ENCODE measurements around the gene HS3ST6. TPM values are rescaled to one million over a fixed set of nuclear protein-coding genes. Genes with fewer than 3 reads are reported as not detected.

Gene HS3ST6
- total and polyA plus RNA-seq, 9 of the 15 experiments (the other 6 are each of a cell fraction or from before 2014, with no cell fraction given) = not detected

DNA sequence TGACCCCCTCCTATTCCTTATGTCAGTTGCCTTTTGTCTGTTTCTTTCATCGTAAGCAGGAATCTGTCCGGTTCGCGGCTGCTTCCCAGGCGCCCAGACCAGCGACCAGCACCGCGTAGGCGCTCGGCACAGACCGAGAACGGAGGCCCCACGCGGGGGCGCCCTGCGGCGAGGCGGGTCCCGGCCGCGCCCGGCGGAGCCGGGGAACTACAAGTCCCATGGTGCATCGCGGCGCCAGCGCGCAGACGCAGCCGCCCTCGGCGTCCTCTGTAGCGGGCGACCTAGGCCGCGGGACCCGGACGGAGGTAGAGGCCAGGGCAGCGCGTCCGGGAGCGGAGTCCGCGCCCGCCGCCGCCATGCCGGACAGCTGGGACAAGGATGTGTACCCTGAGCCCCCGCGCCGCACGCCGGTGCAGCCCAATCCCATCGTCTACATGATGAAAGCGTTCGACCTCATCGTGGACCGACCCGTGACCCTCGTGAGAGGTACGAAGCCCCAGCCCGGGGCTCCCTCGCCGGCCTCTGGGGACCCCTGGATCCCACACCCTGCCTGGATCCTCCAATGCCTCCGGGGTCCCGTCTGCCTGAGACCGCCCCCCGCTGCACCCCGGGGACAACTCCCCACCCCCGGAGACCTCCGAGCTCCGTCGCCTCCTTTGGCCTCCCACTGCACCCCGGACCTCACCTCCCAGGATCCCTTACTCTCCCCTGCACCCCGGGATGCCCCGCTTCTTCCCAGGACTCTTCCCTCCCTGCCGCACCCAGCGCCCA lies 41.2 kb upstream of the HS3ST6 start, which contains the start of gene NDUFB10 (continued):
- TF ChIP-seq, protein P1, sequence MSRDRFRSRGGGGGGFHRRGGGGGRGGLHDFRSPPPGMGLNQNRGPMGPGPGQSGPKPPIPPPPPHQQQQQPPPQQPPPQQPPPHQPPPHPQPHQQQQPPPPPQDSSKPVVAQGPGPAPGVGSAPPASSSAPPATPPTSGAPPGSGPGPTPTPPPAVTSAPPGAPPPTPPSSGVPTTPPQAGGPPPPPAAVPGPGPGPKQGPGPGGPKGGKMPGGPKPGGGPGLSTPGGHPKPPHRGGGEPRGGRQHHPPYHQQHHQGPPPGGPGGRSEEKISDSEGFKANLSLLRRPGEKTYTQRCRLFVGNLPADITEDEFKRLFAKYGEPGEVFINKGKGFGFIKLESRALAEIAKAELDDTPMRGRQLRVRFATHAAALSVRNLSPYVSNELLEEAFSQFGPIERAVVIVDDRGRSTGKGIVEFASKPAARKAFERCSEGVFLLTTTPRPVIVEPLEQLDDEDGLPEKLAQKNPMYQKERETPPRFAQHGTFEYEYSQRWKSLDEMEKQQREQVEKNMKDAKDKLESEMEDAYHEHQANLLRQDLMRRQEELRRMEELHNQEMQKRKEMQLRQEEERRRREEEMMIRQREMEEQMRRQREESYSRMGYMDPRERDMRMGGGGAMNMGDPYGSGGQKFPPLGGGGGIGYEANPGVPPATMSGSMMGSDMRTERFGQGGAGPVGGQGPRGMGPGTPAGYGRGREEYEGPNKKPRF (IDR thresholded peaks at IDR 0.05; ENCODE audit: low read depth, low read length) = no peak
- TF ChIP-seq, protein P2, sequence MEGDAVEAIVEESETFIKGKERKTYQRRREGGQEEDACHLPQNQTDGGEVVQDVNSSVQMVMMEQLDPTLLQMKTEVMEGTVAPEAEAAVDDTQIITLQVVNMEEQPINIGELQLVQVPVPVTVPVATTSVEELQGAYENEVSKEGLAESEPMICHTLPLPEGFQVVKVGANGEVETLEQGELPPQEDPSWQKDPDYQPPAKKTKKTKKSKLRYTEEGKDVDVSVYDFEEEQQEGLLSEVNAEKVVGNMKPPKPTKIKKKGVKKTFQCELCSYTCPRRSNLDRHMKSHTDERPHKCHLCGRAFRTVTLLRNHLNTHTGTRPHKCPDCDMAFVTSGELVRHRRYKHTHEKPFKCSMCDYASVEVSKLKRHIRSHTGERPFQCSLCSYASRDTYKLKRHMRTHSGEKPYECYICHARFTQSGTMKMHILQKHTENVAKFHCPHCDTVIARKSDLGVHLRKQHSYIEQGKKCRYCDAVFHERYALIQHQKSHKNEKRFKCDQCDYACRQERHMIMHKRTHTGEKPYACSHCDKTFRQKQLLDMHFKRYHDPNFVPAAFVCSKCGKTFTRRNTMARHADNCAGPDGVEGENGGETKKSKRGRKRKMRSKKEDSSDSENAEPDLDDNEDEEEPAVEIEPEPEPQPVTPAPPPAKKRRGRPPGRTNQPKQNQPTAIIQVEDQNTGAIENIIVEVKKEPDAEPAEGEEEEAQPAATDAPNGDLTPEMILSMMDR (IDR thresholded peaks at IDR 0.05 in 2 of 3, conservative IDR thresholded peaks at IDR 0.05 in 1 of 3; ENCODE audit: insufficient read depth in 2 of 3, low read depth in 1 of 3, low read length in 3 of 3) = peak; percentile 80 to 82 (median 81)
- TF ChIP-seq POLR2B (IDR thresholded peaks at IDR 0.05; ENCODE audit: low read depth, partially characterized antibody) (peak; percentile 73), HDAC1 (IDR thresholded peaks at IDR 0.05) (peak in 1 of 2 experiments; percentile 37; a peak in 1 of 4 replicates), ZBTB8A (IDR thresholded peaks at IDR 0.05; ENCODE audit: partially characterized antibody) (no peak), CHD2 (IDR thresholded peaks at IDR 0.05; ENCODE audit: low read depth, low read length) (0 out of 2 replicates have a peak, but pooled peaks have one; percentile 6), RAD21 (CRISPR knock-in tag; conservative IDR thresholded peaks at IDR 0.05 in 1 of 2, IDR thresholded peaks at IDR 0.05 in 1 of 2) (peak; percentile 26 to 51; a peak in 3 of 4 replicates), FOXJ2 (tag; IDR thresholded peaks at IDR 0.05) (0 out of 2 replicates have a peak, but pooled peaks have one; percentile 18), ZNF232 (CRISPR knock-in tag; IDR thresholded peaks at IDR 0.05) (no peak), NR2C1 (IDR thresholded peaks at IDR 0.05) (no peak), NR2C1 (tag; IDR thresholded peaks at IDR 0.05) (0 out of 2 replicates have a peak, but pooled peaks have one; percentile 22), SP1 (CRISPR knock-in tag; IDR thresholded peaks at IDR 0.05) (peak; percentile 68), PCBP2 (IDR thresholded peaks at IDR 0.05; ENCODE audit: low read depth, low read length, poor library complexity, severe bottlenecking) (no peak)
- TF ChIP-seq, protein P3, sequence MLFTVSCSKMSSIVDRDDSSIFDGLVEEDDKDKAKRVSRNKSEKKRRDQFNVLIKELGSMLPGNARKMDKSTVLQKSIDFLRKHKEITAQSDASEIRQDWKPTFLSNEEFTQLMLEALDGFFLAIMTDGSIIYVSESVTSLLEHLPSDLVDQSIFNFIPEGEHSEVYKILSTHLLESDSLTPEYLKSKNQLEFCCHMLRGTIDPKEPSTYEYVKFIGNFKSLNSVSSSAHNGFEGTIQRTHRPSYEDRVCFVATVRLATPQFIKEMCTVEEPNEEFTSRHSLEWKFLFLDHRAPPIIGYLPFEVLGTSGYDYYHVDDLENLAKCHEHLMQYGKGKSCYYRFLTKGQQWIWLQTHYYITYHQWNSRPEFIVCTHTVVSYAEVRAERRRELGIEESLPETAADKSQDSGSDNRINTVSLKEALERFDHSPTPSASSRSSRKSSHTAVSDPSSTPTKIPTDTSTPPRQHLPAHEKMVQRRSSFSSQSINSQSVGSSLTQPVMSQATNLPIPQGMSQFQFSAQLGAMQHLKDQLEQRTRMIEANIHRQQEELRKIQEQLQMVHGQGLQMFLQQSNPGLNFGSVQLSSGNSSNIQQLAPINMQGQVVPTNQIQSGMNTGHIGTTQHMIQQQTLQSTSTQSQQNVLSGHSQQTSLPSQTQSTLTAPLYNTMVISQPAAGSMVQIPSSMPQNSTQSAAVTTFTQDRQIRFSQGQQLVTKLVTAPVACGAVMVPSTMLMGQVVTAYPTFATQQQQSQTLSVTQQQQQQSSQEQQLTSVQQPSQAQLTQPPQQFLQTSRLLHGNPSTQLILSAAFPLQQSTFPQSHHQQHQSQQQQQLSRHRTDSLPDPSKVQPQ (CRISPR knock-in tag; IDR thresholded peaks at IDR 0.05; ENCODE audit: borderline replicate concordance) = no peak
- TF ChIP-seq, protein P4, sequence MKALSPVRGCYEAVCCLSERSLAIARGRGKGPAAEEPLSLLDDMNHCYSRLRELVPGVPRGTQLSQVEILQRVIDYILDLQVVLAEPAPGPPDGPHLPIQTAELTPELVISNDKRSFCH (CRISPR knock-in tag; IDR thresholded peaks at IDR 0.05) = no peak
- TF ChIP-seq, protein P4 (tag; IDR thresholded peaks at IDR 0.05) = 0 out of 2 replicates have a peak, but pooled peaks have one; percentile 61
- TF ChIP-seq, protein P5, sequence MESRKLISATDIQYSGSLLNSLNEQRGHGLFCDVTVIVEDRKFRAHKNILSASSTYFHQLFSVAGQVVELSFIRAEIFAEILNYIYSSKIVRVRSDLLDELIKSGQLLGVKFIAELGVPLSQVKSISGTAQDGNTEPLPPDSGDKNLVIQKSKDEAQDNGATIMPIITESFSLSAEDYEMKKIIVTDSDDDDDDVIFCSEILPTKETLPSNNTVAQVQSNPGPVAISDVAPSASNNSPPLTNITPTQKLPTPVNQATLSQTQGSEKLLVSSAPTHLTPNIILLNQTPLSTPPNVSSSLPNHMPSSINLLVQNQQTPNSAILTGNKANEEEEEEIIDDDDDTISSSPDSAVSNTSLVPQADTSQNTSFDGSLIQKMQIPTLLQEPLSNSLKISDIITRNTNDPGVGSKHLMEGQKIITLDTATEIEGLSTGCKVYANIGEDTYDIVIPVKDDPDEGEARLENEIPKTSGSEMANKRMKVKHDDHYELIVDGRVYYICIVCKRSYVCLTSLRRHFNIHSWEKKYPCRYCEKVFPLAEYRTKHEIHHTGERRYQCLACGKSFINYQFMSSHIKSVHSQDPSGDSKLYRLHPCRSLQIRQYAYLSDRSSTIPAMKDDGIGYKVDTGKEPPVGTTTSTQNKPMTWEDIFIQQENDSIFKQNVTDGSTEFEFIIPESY (CRISPR knock-in tag; IDR thresholded peaks at IDR 0.05) = peak; percentile 81
